ENCODE data around the gene ATG7.

The ATG7 gene

GRCh38 chr3:11420066-11420465 is 147.9 kb downstream of the ATG7 start:
- TF ChIP-seq, protein P1, sequence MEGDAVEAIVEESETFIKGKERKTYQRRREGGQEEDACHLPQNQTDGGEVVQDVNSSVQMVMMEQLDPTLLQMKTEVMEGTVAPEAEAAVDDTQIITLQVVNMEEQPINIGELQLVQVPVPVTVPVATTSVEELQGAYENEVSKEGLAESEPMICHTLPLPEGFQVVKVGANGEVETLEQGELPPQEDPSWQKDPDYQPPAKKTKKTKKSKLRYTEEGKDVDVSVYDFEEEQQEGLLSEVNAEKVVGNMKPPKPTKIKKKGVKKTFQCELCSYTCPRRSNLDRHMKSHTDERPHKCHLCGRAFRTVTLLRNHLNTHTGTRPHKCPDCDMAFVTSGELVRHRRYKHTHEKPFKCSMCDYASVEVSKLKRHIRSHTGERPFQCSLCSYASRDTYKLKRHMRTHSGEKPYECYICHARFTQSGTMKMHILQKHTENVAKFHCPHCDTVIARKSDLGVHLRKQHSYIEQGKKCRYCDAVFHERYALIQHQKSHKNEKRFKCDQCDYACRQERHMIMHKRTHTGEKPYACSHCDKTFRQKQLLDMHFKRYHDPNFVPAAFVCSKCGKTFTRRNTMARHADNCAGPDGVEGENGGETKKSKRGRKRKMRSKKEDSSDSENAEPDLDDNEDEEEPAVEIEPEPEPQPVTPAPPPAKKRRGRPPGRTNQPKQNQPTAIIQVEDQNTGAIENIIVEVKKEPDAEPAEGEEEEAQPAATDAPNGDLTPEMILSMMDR (conservative IDR thresholded peaks at IDR 0.05; ENCODE audit: low read depth, low read length) = no peak
- no peaks in the 10 kb centered on the region for H4K20me1 ChIP-seq (ENCODE audit: insufficient read depth)
- no peak overlapping the region for H2AFZ ChIP-seq (ENCODE audit: low read depth)
- no peak overlapping the region for H3K9ac ChIP-seq
- H3K79me2 ChIP-seq (ENCODE audit: insufficient read depth, low read depth) = no peaks in the 10 kb centered on the region
- no peak overlapping the region for H3K4me3 ChIP-seq (IDR thresholded peaks at IDR 0.05; ENCODE audit: insufficient read depth, low read depth, low read length)
- no peak overlapping the region for H3K4me2 ChIP-seq
- no peaks in the 10 kb centered on the region for H3K4me1 ChIP-seq (ENCODE audit: low read depth, poor library complexity, severe bottlenecking)
- H3K27me3 ChIP-seq (ENCODE audit: insufficient read depth, low read depth) = no peaks in the 10 kb centered on the region
- H3K27ac ChIP-seq = no peak overlapping the region
- no peaks in the 10 kb centered on the region for H3K36me3 ChIP-seq (ENCODE audit: insufficient read depth)

- Histone ChIP-seq H3K4me3 (IDR thresholded peaks at IDR 0.05; ENCODE audit: insufficient read depth, low read depth, low read length) (no peak overlapping the region), H3K36me3 (ENCODE audit: insufficient read depth) (no peaks in the 10 kb centered on the region), H3K27ac (no peak overlapping the region), H3K9ac (no peak overlapping the region), H3K27me3 (ENCODE audit: insufficient read depth, low read depth) (no peaks in the 10 kb centered on the region), H3K4me2 (no peak overlapping the region), H2AFZ (ENCODE audit: low read depth) (no peak overlapping the region), H3K4me1 (ENCODE audit: low read depth, poor library complexity, severe bottlenecking) (no peaks in the 10 kb centered on the region), H3K79me2 (ENCODE audit: insufficient read depth, low read depth) (no peaks in the 10 kb centered on the region), H4K20me1 (ENCODE audit: insufficient read depth) (no peaks in the 10 kb centered on the region)
- TF ChIP-seq, protein P1 (conservative IDR thresholded peaks at IDR 0.05; ENCODE audit: low read depth, low read length) = no peak
Measured at GRCh38 chr3:11422291-11422690, 150.1 kb downstream of the ATG7 start.

DNA sequence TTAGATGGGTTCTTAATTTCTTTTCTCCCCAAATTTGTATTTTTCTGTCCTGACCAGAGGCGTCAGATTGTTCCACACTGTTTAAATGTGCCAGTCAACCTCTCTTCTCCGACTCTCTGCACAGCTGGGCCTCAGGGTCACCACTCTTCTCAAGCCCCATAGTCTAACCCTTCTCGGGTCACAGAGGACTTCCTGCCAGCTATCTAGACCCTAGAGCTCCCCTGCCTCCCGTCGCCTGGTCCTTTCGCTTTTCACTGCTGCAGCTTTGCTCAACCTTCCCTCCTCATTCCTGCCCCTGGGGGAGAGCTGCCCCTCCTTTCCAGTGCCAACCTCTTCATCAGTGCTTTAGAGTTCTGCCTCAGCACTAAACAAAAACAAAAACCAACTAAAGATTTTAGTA is 151.7 kb downstream of the ATG7 start:
- no peak overlapping the region for H2AFZ ChIP-seq (ENCODE audit: low read depth)

GRCh38 chr3:11424277-11424676 is 152.1 kb downstream of the ATG7 start:
- Histone ChIP-seq H3K4me3 (IDR thresholded peaks at IDR 0.05; ENCODE audit: insufficient read depth, low read depth, low read length) (no peak overlapping the region), H3K9ac (no peak overlapping the region), H3K4me2 (no peak overlapping the region), H3K27me3 (ENCODE audit: insufficient read depth, low read depth) (no peaks in the 10 kb centered on the region), H2AFZ (ENCODE audit: low read depth) (no peak overlapping the region), H3K36me3 (ENCODE audit: insufficient read depth) (no peaks in the 10 kb centered on the region), H3K79me2 (ENCODE audit: insufficient read depth, low read depth) (no peaks in the 10 kb centered on the region), H4K20me1 (ENCODE audit: insufficient read depth) (no peaks in the 10 kb centered on the region), H3K4me1 (ENCODE audit: low read depth, poor library complexity, severe bottlenecking) (no peaks in the 10 kb centered on the region), H3K27ac (no peak overlapping the region)
- TF ChIP-seq, protein P1 (conservative IDR thresholded peaks at IDR 0.05; ENCODE audit: low read depth, low read length) = no peak

More for the DNA sequence above, 151.7 kb downstream of the ATG7 start:
- Histone ChIP-seq H3K4me2 (no peak overlapping the region), H3K27me3 (ENCODE audit: insufficient read depth, low read depth) (no peaks in the 10 kb centered on the region), H4K20me1 (ENCODE audit: insufficient read depth) (no peaks in the 10 kb centered on the region), H3K4me3 (IDR thresholded peaks at IDR 0.05; ENCODE audit: insufficient read depth, low read depth, low read length) (no peak overlapping the region), H3K9ac (no peak overlapping the region), H3K36me3 (ENCODE audit: insufficient read depth) (no peaks in the 10 kb centered on the region), H3K27ac (no peak overlapping the region), H3K79me2 (ENCODE audit: insufficient read depth, low read depth) (no peaks in the 10 kb centered on the region), H3K4me1 (ENCODE audit: low read depth, poor library complexity, severe bottlenecking) (no peaks in the 10 kb centered on the region)
- TF ChIP-seq, protein P1 (conservative IDR thresholded peaks at IDR 0.05; ENCODE audit: low read depth, low read length) = no peak
